GM12878 (cell line): ENCODE measurements around the gene PRKG1. TPM values are rescaled to one million over a fixed set of nuclear protein-coding genes. Genes with fewer than 3 reads are reported as not detected.
"Not testable (repeated sequence)": the region's sequence is repeated elsewhere in the genome, so short reads cannot be mapped to it uniquely, and the experiment has no call there.

Experiments used
- ATAC-seq: fragments of 200-7000 bp; cut with Tn5 transposase; 3 replicates; pipeline ENCODE4 v1.9.1; 2020; ENCODE audit warnings: mild to moderate bottlenecking, moderate library complexity
- BruUV-seq: library from RNA; stranded (reverse); fragments of 400-500 nt; replicated peaks from 2 replicates; lab custom pipeline; 2021; lab: Mats Ljungman, UMichigan
- CTCF ChIA-PET: fragments of 300-600 bp; sonication (Branson Sonifier 250); formaldehyde crosslinking; extraction: SDS; loops from one replicate; lab custom pipeline; 2021; ENCODE audit warnings: inconsistent platforms; lab: Yijun Ruan, JAX
- POLR2A ChIA-PET: fragments of 350-600 bp; formaldehyde crosslinking; extraction: SDS; loops from one replicate; lab custom pipeline; 2021; ENCODE audit warnings: inconsistent platforms; lab: Charles Lee
- RAD21 ChIA-PET: fragments of 300-600 bp; sonication (Branson Sonifier 250); formaldehyde crosslinking; loops from one replicate; lab custom pipeline; 2023; ENCODE audit warnings: antibody characterized with exemption; ENCODE audit not compliant: unreplicated experiment; lab: Charles Lee
- SMC1A ChIA-PET: fragments of 300-600 bp; sonication (Branson Sonifier 250); formaldehyde crosslinking; loops from one replicate; lab custom pipeline; 2023; ENCODE audit not compliant: unreplicated experiment, uncharacterized antibody; lab: Charles Lee
- DNase-seq: peaks from one replicate; pipeline ENCODE4 v3.0.0-alpha.2; 2011; ENCODE audit warnings: low read depth, low spot score
- FAIRE-seq: peaks from 3 replicates; lab custom pipeline; 2011; peaks lifted over from hg19 to GRCh38; lab: Jason Lieb, UNC
- H2AFZ ChIP-seq: 2 replicates; pipeline ENCODE4 v1.6.0; 2011; ENCODE audit warnings: low read depth, low read length, control low read depth; ENCODE audit not compliant: control insufficient read depth
- H3K27ac ChIP-seq: 2 replicates; pipeline ENCODE4 v1.5.1; 2011; ENCODE audit warnings: control low read depth; ENCODE audit not compliant: control insufficient read depth, insufficient read depth
- H3K27me3 ChIP-seq, 2 experiments: replicated peaks in 1 of 2; 2 replicates each; pipeline versions ENCODE4 v1.6.0 to v1.6.1; 2011; ENCODE audit warnings: low read length in 1 of 2; ENCODE audit not compliant: control insufficient read depth in 2 of 2, insufficient read depth in 2 of 2
- H3K36me3 ChIP-seq, 2 experiments: 2 replicates each; pipeline ENCODE4 v1.5.1; 2011; ENCODE audit warnings: low read length in 1 of 2; ENCODE audit not compliant: control insufficient read depth in 2 of 2, insufficient read depth in 2 of 2
- H3K4me1 ChIP-seq: 2 replicates; pipeline ENCODE4 v1.6.1; 2011; ENCODE audit warnings: mild to moderate bottlenecking, low read length, moderate library complexity, mixed read lengths; ENCODE audit not compliant: control insufficient read depth, insufficient read depth
- H3K4me2 ChIP-seq: 2 replicates; pipeline ENCODE4 v1.6.0; 2011; ENCODE audit warnings: control low read depth; ENCODE audit not compliant: control insufficient read depth, insufficient read depth
- H3K4me3 ChIP-seq: fragments of 200-600 bp; sonication (generic); 2 replicates; pipeline ENCODE4 v1.5.1; 2016
- H3K79me2 ChIP-seq: 2 replicates; pipeline ENCODE4 v1.6.0; 2011; ENCODE audit warnings: low read length; ENCODE audit not compliant: control insufficient read depth, insufficient read depth
- H3K9ac ChIP-seq: 2 replicates; pipeline ENCODE4 v1.8.0; 2011; ENCODE audit warnings: low read length, control low read depth, mixed read lengths; ENCODE audit not compliant: control insufficient read depth, insufficient read depth
- H3K9me3 ChIP-seq: replicated peaks from 3 replicates; pipeline ENCODE4 v1.5.1; 2011; ENCODE audit warnings: mild to moderate bottlenecking, low read length; ENCODE audit not compliant: control insufficient read depth, insufficient read depth
- H4K20me1 ChIP-seq: 2 replicates; pipeline ENCODE4 v1.6.0; 2011; ENCODE audit not compliant: control insufficient read depth, insufficient read depth
- NRF1 ChIP-seq: conservative IDR thresholded peaks from 2 replicates; pipeline ENCODE4 v1.6.1; 2011; ENCODE audit warnings: mild to moderate bottlenecking, low read depth, low read length, improper control_type of control experiment
- WGBS: methylation state at CpG from one replicate; pipeline ENCODE4 v1.1.6; 2016; ENCODE audit warnings: low lambda C conversion rate; ENCODE audit not compliant: insufficient replicate concordance, insufficient coverage; ENCODE audit errors: missing lambda C conversion rate; 5-methylcytosine and 5-hydroxymethylcytosine counted together
- in situ Hi-C: fragments of 300-500 bp; cut with MboI; formaldehyde crosslinking; loops from 9 replicates; pipeline ENCODE4 v1.14.3; 2018; ENCODE audit warnings: mixed read lengths
- intact Hi-C: fragments of 100-400 bp; cut with micrococcal nuclease; formaldehyde crosslinking; loops from one replicate; pipeline ENCODE4 v1.14.2; 2022; ENCODE audit not compliant: unreplicated experiment
- polyA plus RNA-seq, 11 experiments: library from polyadenylated mRNA; depleted of rRNA in 4 of 11; unstranded in 6 of 11; stranded (reverse) in 5 of 11; fragments of >200 nt; fragmentation: Nextera tagmentation in 4 of 11; fragmentation: Illumina TruSeq in 1 of 11; extraction: Ambion mirVana in 4 of 11; extraction: Trizol in 1 of 11; gene quantifications; 1 replicate in 1 of 11; 2 replicates in 10 of 11; pipeline versions ENCODE4 v1.2.1 to v1.2.3, GENCODE V29; 2011 to 2016; ENCODE audit warnings: inconsistent platforms in 2 of 11, missing spikeins in 2 of 11, low read depth in 1 of 11
- total RNA-seq, 4 experiments: library from RNA; depleted of rRNA in 3 of 4; stranded (reverse); fragments of >200 nt in 3 of 4; fragmentation: Illumina TruSeq in 1 of 4; extraction: Trizol in 1 of 4; gene quantifications; 2 replicates each; pipeline versions ENCODE4 v1.2.1 to v1.2.3, GENCODE V29; 2013 to 2021

The PRKG1 gene
- total and polyA plus RNA-seq, 10 of the 15 experiments (the other 5 are each of a cell fraction or from before 2014, with no cell fraction given), result 0.04 to 0.05 TPM; not detected in 8

- POLR2A ChIA-PET, result no interaction called here
- whole genome bisulfite sequencing, result 59% methylated on average over 3 of the region's 3 CpGs
- in situ Hi-C loops, result no loop called here
These were observed 684.1 kb downstream of the PRKG1 start for GRCh38 chr10:51758366-51758765.

GRCh38 chr10:51758838-51759237 lies 684.6 kb downstream of the PRKG1 start:
- CTCF ChIA-PET, result interaction anchor here (0.8 kb wide), 1 partner anchor 9 kb away, joined by 3 read pairs; no protein-coding TSS in a partner anchor
- not testable (repeated sequence) for H3K79me2 ChIP-seq

More at GRCh38 chr10:51758366-51758765, 684.1 kb downstream of the PRKG1 start:
- Histone ChIP-seq H3K4me3 (no peak overlapping the region), H3K27me3 (no peaks in the 10 kb centered on the region), H3K27ac (no peak overlapping the region), H3K4me2 (no peak overlapping the region), H3K9ac (no peak overlapping the region), H2AFZ (no peak overlapping the region), H3K4me1 (no peaks in the 10 kb centered on the region), H4K20me1 (no peaks in the 10 kb centered on the region), H3K36me3 (no peaks in the 10 kb centered on the region)
- FAIRE-seq, result no peak
- CTCF ChIA-PET, result interaction anchor here (0.8 kb wide), 1 partner anchor 10 kb away, joined by 3 read pairs; no protein-coding TSS in a partner anchor
- SMC1A ChIA-PET, result interaction anchor here (1.2 kb wide), 1 partner anchor 26 kb away, joined by 3 read pairs; no protein-coding TSS in a partner anchor
- no TSS peak for BruUV-seq
- RAD21 ChIA-PET, result no interaction called here
- ATAC-seq, result no peak
- TF ChIP-seq NRF1, result no peak
- TF ChIP-seq, all 136 proteins: peak for 0
- intact Hi-C loops, result no loop called here
- H3K79me2 ChIP-seq, result no peaks in the 10 kb centered on the region
- H3K9me3 ChIP-seq, result no peaks in the 10 kb centered on the region
- no peak for DNase-seq

More at GRCh38 chr10:51758838-51759237, 684.6 kb downstream of the PRKG1 start:
- H3K36me3 ChIP-seq, POLR2A ChIA-PET, H3K4me2 ChIP-seq, H2AFZ ChIP-seq, H4K20me1 ChIP-seq, BruUV-seq, intact Hi-C loops, H3K9ac ChIP-seq, H3K4me3 ChIP-seq, H3K9me3 ChIP-seq, DNase-seq, H3K27me3 ChIP-seq, ATAC-seq, in situ Hi-C loops, FAIRE-seq, H3K27ac ChIP-seq, H3K4me1 ChIP-seq, RAD21 ChIA-PET: not testable (repeated sequence)
- SMC1A ChIA-PET, result interaction anchor here (1.2 kb wide), 1 partner anchor 26 kb away, joined by 3 read pairs; no protein-coding TSS in a partner anchor
- 40% methylated on average over 1 of the region's 1 CpG for WGBS
